ENCODE data around the gene SLC31A1. TPM values are rescaled to one million over a fixed set of nuclear protein-coding genes. Genes with fewer than 3 reads are reported as not detected.
A peak's percentile ranks its signal among the peaks of the same experiment; 100 is the strongest.

The SLC31A1 gene
- total RNA-seq, 8 experiments from 2014 or later = 10.9 to 25.5 (median 18.7) TPM

- Histone ChIP-seq H3K4me1 (replicated peaks in 1 of 2) (no peaks in the 10 kb centered on the region), H3K4me3 (no peak overlapping the region), H3K27ac (no peak overlapping the region)
- ATAC-seq (replicated peaks in 6 of 8) = no peak
- in situ Hi-C loops (cut with MboI; ENCODE audit: low pct_unique_long_range_greater_than_20kb in 2 of 9, low sequenced_read_pairs in 9 of 9, unreplicated experiment in 9 of 9) = loop anchor here in 1 of 9 experiments (25.0 kb wide), 1 partner anchor 407 kb away; no protein-coding TSS in a partner anchor
- 50 to 100% (median 95%) methylated on average over 1 of the region's 1 CpG; no CpG with 5 or more reads in 2 of the 10 experiments for WGBS, 10 experiments
Measured at GRCh38 chr9:113254991-113255390, 33.6 kb downstream of the SLC31A1 start.

- Histone ChIP-seq H3K27ac (no peak overlapping the region), H3K4me1 (replicated peaks in 1 of 2) (no peaks in the 10 kb centered on the region), H3K4me3 (no peak overlapping the region)
- ATAC-seq (replicated peaks in 6 of 8) = no peak
- in situ Hi-C loops (cut with MboI; ENCODE audit: low pct_unique_long_range_greater_than_20kb in 2 of 9, low sequenced_read_pairs in 9 of 9, unreplicated experiment in 9 of 9) = loop anchor here in 1 of 9 experiments (25.0 kb wide), 1 partner anchor 407 kb away; no protein-coding TSS in a partner anchor
- WGBS, 10 experiments = 87 to 100% (median 91%) methylated on average over 3 to 6 of the region's 6 CpGs; no CpG with 5 or more reads in 3 of the 10 experiments
Measured at GRCh38 chr9:113255438-113255837, 34.1 kb downstream of the SLC31A1 start.

DNA sequence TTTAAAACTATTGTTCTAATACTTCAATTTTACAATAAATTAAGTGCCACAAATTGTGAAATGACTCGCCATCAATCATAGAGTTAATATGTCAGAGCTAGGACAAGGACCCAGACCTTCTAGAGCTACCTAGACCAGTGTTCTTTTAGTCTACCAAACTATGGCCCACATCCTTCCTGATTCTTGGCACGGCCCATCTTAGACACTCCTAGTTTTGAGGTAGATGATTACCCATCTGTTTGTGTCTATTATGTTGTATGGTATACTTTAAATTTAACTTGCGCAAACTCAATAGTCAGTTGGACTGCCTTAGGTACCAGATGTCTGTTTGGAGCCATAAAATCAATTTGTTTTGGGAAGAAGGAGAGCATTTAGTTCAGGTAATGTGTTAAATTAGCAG lies 36.5 kb downstream of the SLC31A1 start:
- no peak overlapping the region for H3K4me3 ChIP-seq
- WGBS, 10 experiments = 83 to 100% (median 92%) methylated on average over 1 to 3 of the region's 3 CpGs; no CpG with 5 or more reads in 4 of the 10 experiments
- H3K4me1 ChIP-seq (replicated peaks in 1 of 2) = no peaks in the 10 kb centered on the region
- in situ Hi-C loops (cut with MboI; ENCODE audit: low pct_unique_long_range_greater_than_20kb in 2 of 9, low sequenced_read_pairs in 9 of 9, unreplicated experiment in 9 of 9) = loop anchor here in 1 of 9 experiments (25.0 kb wide), 1 partner anchor 404 kb away; no protein-coding TSS in a partner anchor
- H3K27ac ChIP-seq = no peak overlapping the region
- no peak for ATAC-seq (replicated peaks in 6 of 8)

- no peak overlapping the region for H3K4me3 ChIP-seq
- no peak overlapping the region for H3K27ac ChIP-seq
- in situ Hi-C loops (cut with MboI; ENCODE audit: low pct_unique_long_range_greater_than_20kb in 2 of 9, low sequenced_read_pairs in 9 of 9, unreplicated experiment in 9 of 9) = loop anchor here in 1 of 9 experiments (25.0 kb wide), 1 partner anchor 404 kb away; no protein-coding TSS in a partner anchor
- 71 to 100% (median 86%) methylated on average over 1 of the region's 1 CpG; no CpG with 5 or more reads in 3 of the 10 experiments for WGBS, 10 experiments
- H3K4me1 ChIP-seq (replicated peaks in 1 of 2) = no peaks in the 10 kb centered on the region
- no peak for ATAC-seq (replicated peaks in 6 of 8)
Measured at GRCh38 chr9:113258282-113258681, 36.9 kb downstream of the SLC31A1 start.

DNA sequence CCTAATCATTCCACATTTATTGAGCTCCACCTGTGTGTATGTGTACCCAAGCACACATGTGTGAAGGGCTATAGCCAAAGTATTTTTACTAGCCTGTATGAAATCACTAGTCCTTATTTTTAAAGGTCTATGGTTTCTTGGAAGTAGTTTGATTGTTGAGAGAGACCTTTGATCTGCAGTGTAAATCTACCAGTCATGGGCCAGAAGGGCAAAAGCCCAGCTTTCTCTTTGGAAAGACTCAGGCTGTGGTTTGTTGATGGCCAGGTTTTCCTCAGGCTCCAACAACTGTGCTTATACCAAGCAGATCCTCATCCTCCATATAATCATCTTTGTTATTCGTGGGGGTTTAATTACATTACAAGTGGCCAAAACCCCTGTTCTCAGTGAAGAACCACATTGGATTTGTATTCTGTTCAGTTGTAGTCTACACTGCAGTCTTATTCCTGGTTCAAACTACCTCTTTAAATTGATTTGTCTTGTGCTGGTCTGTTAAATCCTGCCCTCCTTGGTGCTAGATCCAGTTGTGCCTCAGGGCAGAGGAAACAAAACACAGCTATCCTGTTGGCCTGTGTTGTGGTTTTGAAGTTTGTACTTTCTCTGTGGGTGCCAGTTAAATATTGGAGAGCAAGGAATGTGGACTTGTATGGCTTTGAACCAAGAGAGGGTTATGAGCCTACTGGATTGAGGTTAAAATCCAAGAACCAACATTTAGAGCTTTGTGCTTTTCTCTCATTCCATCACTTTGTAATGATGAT lies 40.8 kb downstream of the SLC31A1 start:
- no peak overlapping the region for H3K27ac ChIP-seq
- no peak overlapping the region for H3K4me3 ChIP-seq
- in situ Hi-C loops (cut with MboI; ENCODE audit: low pct_unique_long_range_greater_than_20kb in 2 of 9, low sequenced_read_pairs in 9 of 9, unreplicated experiment in 9 of 9) = loop anchor here in 1 of 9 experiments (25.0 kb wide), 1 partner anchor 400 kb away; no protein-coding TSS in a partner anchor
- H3K4me1 ChIP-seq (replicated peaks in 1 of 2) = no peaks in the 10 kb centered on the region
- no peak for ATAC-seq (replicated peaks in 6 of 8)
- 75 to 100% (median 89%) methylated on average over 1 of the region's 1 CpG; no CpG with 5 or more reads in 6 of the 10 experiments for WGBS, 10 experiments

- Histone ChIP-seq H3K4me3 (no peak overlapping the region), H3K27ac (no peak overlapping the region), H3K4me1 (replicated peaks in 1 of 2) (no peaks in the 10 kb centered on the region)
- WGBS, 10 experiments = 61 to 100% (median 92%) methylated on average over 1 to 3 of the region's 3 CpGs; no CpG with 5 or more reads in 2 of the 10 experiments
- no peak for ATAC-seq (replicated peaks in 6 of 8)
- in situ Hi-C loops (cut with MboI; ENCODE audit: low pct_unique_long_range_greater_than_20kb in 2 of 9, low sequenced_read_pairs in 9 of 9, unreplicated experiment in 9 of 9) = loop anchor here in 1 of 9 experiments (25.0 kb wide), 1 partner anchor 396 kb away; no protein-coding TSS in a partner anchor
Measured at GRCh38 chr9:113266174-113266573, 44.8 kb downstream of the SLC31A1 start.

DNA sequence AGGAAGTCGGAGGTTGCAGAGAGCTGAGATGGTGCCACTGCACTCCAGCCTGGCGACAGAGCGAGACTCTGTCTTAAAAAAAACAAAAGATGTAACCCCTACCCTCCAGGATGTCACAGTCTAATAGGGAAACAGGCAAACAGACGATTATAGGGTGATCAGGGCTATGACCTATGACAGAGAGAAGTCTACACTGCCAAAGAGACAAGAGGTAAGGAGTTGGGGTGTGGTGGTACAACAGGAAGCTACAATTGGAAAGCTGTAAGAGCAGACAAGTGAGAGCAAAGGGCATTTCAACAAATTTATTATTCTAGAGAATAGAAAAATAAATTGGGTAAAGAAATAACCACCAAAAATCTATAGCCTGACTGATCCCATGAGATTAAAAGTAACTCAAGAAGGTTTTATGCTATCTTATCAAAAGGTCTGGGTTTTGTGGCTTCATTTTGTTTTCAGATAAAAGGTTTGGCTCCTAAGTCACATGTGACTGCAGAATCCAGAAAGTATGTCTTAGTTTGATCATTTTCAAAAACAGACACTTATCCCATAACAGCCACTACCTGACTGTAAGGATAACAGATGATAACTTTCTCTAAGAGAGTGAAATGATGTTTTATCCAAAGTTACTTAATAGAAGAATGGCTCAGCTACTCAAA lies 46.7 kb downstream of the SLC31A1 start:
- no peak overlapping the region for H3K4me3 ChIP-seq
- H3K27ac ChIP-seq = no peak overlapping the region
- in situ Hi-C loops (cut with MboI; ENCODE audit: low pct_unique_long_range_greater_than_20kb in 2 of 9, low sequenced_read_pairs in 9 of 9, unreplicated experiment in 9 of 9) = loop anchor here in 1 of 9 experiments (25.0 kb wide), 1 partner anchor 394 kb away; no protein-coding TSS in a partner anchor
- H3K4me1 ChIP-seq (replicated peaks in 1 of 2) = no peaks in the 10 kb centered on the region
- no peak for ATAC-seq (replicated peaks in 6 of 8)
- WGBS, 10 experiments = 40 to 100% (median 95%) methylated on average over 1 to 4 of the region's 4 CpGs; no CpG with 5 or more reads in 3 of the 10 experiments

GRCh38 chr9:113269355-113269754 lies 48.0 kb downstream of the SLC31A1 start:
- no peak overlapping the region for H3K27ac ChIP-seq
- peaks cover 4 to 6% of the 10 kb centered on the region in 2 donors for H3K4me1 ChIP-seq (replicated peaks in 1 of 2)
- WGBS, 10 experiments = 57 to 100% (median 100%) methylated on average over 1 to 2 of the region's 2 CpGs; no CpG with 5 or more reads in 2 of the 10 experiments
- in situ Hi-C loops (cut with MboI; ENCODE audit: low pct_unique_long_range_greater_than_20kb in 2 of 9, low sequenced_read_pairs in 9 of 9, unreplicated experiment in 9 of 9) = loop anchor here in 1 of 9 experiments (25.0 kb wide), 1 partner anchor 393 kb away; no protein-coding TSS in a partner anchor
- no peak overlapping the region for H3K4me3 ChIP-seq
- ATAC-seq (replicated peaks in 6 of 8) = no peak

- Histone ChIP-seq H3K4me1 (replicated peaks in 1 of 2) (peaks cover 4 to 7% of the 10 kb centered on the region in 2 donors), H3K27ac (no peak overlapping the region), H3K4me3 (no peak overlapping the region)
- ATAC-seq (replicated peaks in 6 of 8) = no peak
- 50 to 100% (median 83%) methylated on average over 1 to 2 of the region's 2 CpGs; no CpG with 5 or more reads in 1 of the 10 experiments for whole genome bisulfite sequencing, 10 experiments
- in situ Hi-C loops (cut with MboI; ENCODE audit: low pct_unique_long_range_greater_than_20kb in 2 of 9, low sequenced_read_pairs in 9 of 9, unreplicated experiment in 9 of 9) = loop anchor here in 1 of 9 experiments (25.0 kb wide), 1 partner anchor 392 kb away; no protein-coding TSS in a partner anchor
Measured at GRCh38 chr9:113269871-113270270, 48.5 kb downstream of the SLC31A1 start.

GRCh38 chr9:113274474-113275156 lies 53.3 kb downstream of the SLC31A1 start:
- in situ Hi-C loops (cut with MboI; ENCODE audit: low pct_unique_long_range_greater_than_20kb in 2 of 9, low sequenced_read_pairs in 9 of 9, unreplicated experiment in 9 of 9) = loop anchor here in 1 of 9 experiments (25.0 kb wide), 1 partner anchor 388 kb away; no protein-coding TSS in a partner anchor
- H3K4me1 ChIP-seq (replicated peaks in 1 of 2) = peaks cover 8 to 13% of the 10 kb centered on the region in 2 donors
- peak overlapping the region; percentile 83 to 99 (median 87) for H3K4me3 ChIP-seq
- H3K27ac ChIP-seq = peak overlapping the region; percentile 87 to 91
- WGBS, 10 experiments = 0 to 3% (median 0%) methylated on average over 1 to 12 of the region's 15 CpGs
- peak in 7 of 8 experiments; percentile 0 to 2 (median 1) for ATAC-seq (replicated peaks in 6 of 8)

- peaks cover 8 to 13% of the 10 kb centered on the region in 2 donors for H3K4me1 ChIP-seq (replicated peaks in 1 of 2)
- in situ Hi-C loops (cut with MboI; ENCODE audit: low pct_unique_long_range_greater_than_20kb in 2 of 9, low sequenced_read_pairs in 9 of 9, unreplicated experiment in 9 of 9) = no loop called here
- peak within 1 kb of the TSS; percentile 83 to 99 (median 87) for H3K4me3 ChIP-seq
- peak; percentile 93 to 95 (median 94) for ATAC-seq (replicated peaks in 6 of 8)
- peak within 1 kb of the TSS; percentile 87 to 91 for H3K27ac ChIP-seq
- WGBS, 10 experiments = 0 to 7% (median 0%) methylated on average over 2 to 26 of the region's 63 CpGs; no CpG with 5 or more reads in 3 of the 10 experiments
Measured at GRCh38 chr9:113275157-113276131, 54.1 kb downstream of the SLC31A1 start, which contains the start of the genes CDC26 and PRPF4. Gene CDC26, minus strand, starts transcription at chr9:113275572. Its CDS starts 3,065 bp downstream, at chr9:113272507. Gene PRPF4, plus strand, starts transcription at chr9:113275658. Its CDS starts 86 bp downstream, at chr9:113275744.
